GM18870 (cell line): ENCODE measurements around the gene ZDHHC9.

ENCODE experiments used
- ATAC-seq: cut with Tn5 transposase; IDR thresholded peaks from one replicate; pipeline ENCODE4 v1.9.1; 2021; ENCODE audit warnings: moderate library complexity; ENCODE audit not compliant: unreplicated experiment

ZDHHC9 gene

DNA sequence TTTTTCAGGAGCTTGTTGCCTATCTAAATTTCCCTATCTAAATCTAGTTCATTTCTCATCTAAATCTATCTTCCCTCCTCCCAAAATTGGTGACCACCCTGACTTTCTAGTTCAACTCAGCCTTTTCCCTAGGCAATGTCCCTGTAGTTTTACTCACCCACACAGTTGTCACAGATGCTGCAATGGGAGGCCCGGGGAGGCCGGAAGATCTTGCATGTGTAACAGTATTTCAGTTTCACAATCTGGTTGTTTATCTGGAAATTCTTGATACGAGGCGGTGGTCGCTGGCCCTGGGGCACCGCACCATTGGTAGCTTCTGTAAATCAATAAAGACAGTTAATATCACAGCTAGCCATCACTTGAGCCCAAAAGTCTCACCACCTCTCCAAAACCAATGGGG, 20.2 kb downstream of the ZDHHC9 start:
- no peak for ATAC-seq

GRCh38 chrX:129823115-129823514, 20.6 kb downstream of the ZDHHC9 start:
- ATAC-seq, result no peak

- no peak for ATAC-seq
Measured at GRCh38 chrX:129818123-129818522, 25.6 kb downstream of the ZDHHC9 start.

DNA sequence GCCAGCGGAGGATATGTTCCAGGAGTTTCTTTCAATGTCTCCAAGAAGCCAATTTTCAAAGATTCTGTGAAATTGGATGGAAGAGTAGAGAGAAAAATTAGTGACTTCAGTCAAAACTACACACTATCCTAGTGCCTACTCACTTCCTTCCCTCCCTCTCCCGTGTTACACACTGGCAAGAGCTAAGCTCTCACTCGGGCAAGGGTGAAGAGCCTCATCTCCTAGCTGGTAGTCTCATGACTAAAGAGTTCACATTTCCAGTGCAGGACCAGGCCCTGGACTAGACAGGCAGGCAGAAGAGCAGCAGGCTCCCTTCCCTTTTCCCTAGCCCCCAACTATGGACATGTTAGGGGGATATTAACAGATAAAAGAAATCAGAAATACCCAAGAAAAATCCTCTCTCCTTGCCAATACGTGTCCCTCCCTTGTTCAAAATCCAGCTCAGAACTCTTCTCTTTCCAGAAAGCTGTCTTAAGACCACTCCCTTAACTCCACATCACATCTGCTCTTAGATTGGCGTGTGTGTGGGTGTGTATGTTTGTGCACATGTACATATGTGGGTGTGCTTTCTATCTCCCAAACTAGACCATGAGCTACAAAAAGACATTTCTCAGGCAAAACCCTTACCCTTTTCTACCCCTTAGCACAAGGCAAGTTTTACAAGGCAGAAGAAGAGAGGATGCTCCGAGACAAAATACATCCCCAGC, 29.9 kb downstream of the ZDHHC9 start:
- no peak for ATAC-seq

DNA sequence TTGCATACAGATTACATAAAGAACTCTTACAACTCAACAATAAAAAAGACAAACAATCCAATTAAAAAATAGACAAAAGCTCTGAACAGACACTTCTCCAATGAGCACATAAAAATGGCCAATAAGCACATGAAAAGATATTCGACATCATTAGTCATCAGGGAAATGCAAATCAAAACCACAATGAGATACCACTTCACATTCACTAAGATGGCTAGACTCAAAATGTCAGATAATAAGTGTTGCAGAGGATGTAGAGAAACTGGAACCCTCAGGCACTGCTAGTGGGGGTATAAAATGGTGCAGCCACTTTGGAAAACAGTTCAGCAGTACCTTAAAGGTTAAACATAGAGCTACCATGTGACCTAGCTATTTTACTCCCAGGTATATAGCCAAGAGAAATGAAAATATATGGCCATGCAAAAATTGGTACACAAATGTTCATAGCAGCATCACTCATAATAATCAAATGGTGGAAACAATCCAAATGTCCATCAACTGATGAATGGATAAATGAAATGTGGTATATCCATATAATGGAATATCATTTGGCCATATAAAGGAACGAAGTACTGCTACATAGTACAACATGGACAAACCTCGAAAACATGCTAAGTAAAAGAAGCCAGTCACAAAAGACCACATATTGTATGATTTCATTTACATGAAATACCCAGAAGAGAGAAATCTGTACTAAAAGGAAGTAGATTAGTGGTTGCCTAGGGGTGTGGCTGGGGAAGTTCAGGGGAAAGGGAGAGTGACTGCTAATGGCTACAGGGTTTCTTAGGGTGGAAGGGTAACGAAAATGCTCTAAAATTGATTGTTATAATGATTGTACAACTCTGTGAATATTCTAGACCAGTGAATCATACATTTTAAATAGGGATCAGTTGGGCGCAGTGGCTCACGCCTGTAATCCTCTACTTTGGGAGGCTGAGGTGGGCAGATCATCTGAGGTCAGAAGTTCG, 34.6 kb downstream of the ZDHHC9 start:
- ATAC-seq, result no peak

GRCh38 chrX:129808158-129808828, 35.4 kb downstream of the ZDHHC9 start:
- ATAC-seq, result no peak

GRCh38 chrX:129804806-129805205, 38.9 kb downstream of the ZDHHC9 start:
- ATAC-seq, result no peak

- no peak for ATAC-seq
Measured at GRCh38 chrX:129802863-129803262, 40.8 kb downstream of the ZDHHC9 start.

- ATAC-seq, result no peak
Measured at GRCh38 chrX:129800186-129800585, 43.5 kb downstream of the ZDHHC9 start.

DNA sequence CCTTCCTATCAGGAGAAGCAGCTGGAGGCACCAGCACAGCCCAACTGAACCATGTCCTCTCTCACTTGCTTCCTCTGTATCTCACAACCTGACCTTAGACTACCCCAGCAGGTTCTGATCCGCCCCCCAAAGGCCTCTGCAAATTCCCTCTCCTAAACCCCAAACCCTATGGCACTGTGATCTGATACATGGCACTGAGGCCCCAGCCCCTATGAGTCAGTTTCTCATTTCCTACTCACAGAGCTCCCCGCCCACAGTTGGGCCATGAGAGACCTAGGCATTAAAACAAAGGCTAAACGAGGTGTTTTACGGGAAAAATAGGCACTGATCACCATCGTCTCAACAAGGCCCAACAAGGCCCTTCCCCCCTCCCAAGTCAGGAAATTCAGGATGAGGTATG, 44.8 kb downstream of the ZDHHC9 start:
- ATAC-seq, result no peak

DNA sequence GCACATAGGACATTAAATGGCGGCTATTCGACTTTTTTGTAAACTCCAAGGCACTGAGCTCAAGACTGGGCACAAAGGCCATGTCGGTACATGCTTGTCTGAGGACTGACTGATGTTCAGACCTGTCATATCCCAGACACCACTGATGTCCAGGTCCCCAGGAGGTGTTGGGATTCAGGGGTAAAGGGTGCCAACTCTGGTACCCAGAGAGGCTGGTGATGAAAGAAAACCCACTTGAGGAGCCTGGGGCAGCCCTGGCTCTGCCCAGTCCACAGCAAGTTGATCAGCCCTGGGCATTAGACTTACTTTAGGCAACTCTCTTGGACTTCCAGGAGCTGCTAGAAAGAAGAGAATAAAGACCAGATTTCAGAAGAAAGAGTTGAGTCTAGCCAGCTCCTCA, 45.2 kb downstream of the ZDHHC9 start:
- no peak for ATAC-seq

GRCh38 chrX:129797251-129797906, 46.3 kb downstream of the ZDHHC9 start:
- ATAC-seq, result no peak

DNA sequence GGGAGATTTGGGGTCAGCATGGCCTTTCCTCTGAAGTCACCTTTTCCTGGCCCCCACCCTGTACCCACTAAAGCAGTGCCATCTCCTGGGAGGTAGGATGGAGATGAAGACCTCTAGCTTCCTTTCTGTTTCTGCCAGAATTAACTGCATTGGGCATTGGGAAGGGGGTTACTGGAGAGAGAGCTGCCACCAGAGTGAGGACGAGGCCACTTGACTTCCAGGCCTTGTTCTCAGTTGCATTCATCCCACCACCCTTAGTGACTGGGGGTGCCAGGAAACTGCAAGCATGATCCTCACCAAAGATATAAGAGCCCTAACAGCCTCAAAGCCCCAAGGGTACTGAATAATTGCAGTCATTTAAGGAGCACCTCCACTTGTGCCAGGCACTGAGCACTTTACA, 48.1 kb downstream of the ZDHHC9 start:
- no peak for ATAC-seq

- ATAC-seq, result no peak
Measured at GRCh38 chrX:129793604-129794191, 50.0 kb downstream of the ZDHHC9 start.

GRCh38 chrX:129792586-129793291, 50.9 kb downstream of the ZDHHC9 start:
- ATAC-seq, result no peak

GRCh38 chrX:129791961-129792570, 51.6 kb downstream of the ZDHHC9 start:
- no peak for ATAC-seq

- ATAC-seq, result no peak
Measured at GRCh38 chrX:129791336-129791735, 52.4 kb downstream of the ZDHHC9 start.

DNA sequence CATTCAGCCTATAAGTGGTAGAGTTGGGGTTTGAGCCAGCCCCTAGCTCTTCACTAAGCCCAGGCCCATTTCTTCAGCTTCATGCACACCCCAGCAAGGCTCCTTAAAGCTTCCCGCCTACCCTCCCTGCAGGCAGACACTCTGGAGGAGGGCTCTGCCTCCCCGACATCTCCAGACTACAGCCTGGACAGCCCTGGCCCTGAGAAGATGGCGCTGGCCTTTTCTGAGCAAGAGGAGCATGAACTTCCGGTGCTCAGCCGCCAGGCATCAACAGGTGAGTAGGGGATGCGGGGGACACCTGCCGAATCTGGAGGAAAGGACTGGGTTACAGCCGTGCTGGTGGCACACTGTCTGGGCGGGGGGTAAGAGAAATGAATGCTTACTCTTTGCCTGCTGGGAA, 52.9 kb downstream of the ZDHHC9 start:
- ATAC-seq, result no peak

GRCh38 chrX:129790146-129790545, 53.5 kb downstream of the ZDHHC9 start:
- no peak for ATAC-seq

DNA sequence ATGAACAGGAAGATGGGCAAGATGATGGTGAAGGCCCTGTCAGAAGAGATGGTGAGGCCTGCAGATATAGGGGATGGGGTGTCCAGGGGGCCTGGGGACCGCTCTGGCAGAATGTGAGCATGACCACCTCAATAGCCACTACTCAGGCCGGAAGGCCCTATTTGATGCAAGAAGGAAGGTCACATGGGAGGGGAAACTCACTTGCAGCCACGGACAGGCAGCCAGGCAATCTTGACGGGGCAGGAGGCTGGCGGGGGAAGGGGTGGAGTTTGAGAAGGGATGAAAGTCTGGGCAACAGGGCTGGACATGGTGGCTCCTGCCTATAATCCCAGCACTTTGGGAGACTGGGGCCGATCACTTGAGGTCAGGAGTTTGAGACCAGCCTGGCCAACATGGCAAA, 55.2 kb downstream of the ZDHHC9 start:
- no peak for ATAC-seq
